Measurements from ENCODE around the gene AK1. TPM values are rescaled to one million over a fixed set of nuclear protein-coding genes. Genes with fewer than 3 reads are reported as not detected.

The AK1 gene
- polyA plus RNA-seq, 1 of the 3 experiments (the other 2 are of a cell fraction) = 125 TPM

- H3F3A ChIP-seq (replicated peaks; ENCODE audit: insufficient read depth) = no peaks in the 10 kb centered on the region
- no peaks in the 10 kb centered on the region for H3K27me3 ChIP-seq (ENCODE audit: insufficient read depth)
- POLR2A ChIA-PET = no interaction called here
- H3K4me1 ChIP-seq (ENCODE audit: control insufficient read depth in 1 of 2, insufficient read depth in 2 of 2, low read depth in 1 of 2, low read length in 1 of 2) = peaks cover 0 to under 1% of the 10 kb centered on the region in 2 experiments; a peak in 1 of 4 replicates
- H4K20me1 ChIP-seq (ENCODE audit: insufficient read depth) = no peaks in the 10 kb centered on the region
- no peak overlapping the region for H3K4me3 ChIP-seq (ENCODE audit: low read depth in 2 of 2, low read length in 1 of 2)
- CTCF ChIA-PET = interaction anchor here (0.8 to 10.6 kb wide), 10 partner anchors 12 to 168 kb away, joined by 3 to 116 read pairs (median 16); partner anchors contain the start of genes CDK9, ENG and TOR2A
- 96% methylated on average over 13 of the region's 18 CpGs for WGBS (ENCODE audit: low lambda C conversion rate)
- no peak for DNase-seq
- no peak overlapping the region for H3K9ac ChIP-seq
- H3K9me2 ChIP-seq = no peaks in the 10 kb centered on the region
- H3K27ac ChIP-seq (ENCODE audit: low read depth in 2 of 2, low read length in 1 of 2) = no peak overlapping the region
- TF ChIP-seq RCOR1 (IDR thresholded peaks at IDR 0.05; ENCODE audit: low read length) = no peak
- H3K4me2 ChIP-seq = no peak overlapping the region
- H3K36me3 ChIP-seq (replicated peaks in 1 of 2; ENCODE audit: control insufficient read depth in 1 of 2, insufficient read depth in 2 of 2, low read length in 1 of 2) = peaks cover 0 to 12% of the 10 kb centered on the region in 2 experiments
- no peak overlapping the region for H2AFZ ChIP-seq (ENCODE audit: low read depth)
- no peaks in the 10 kb centered on the region for H3K9me3 ChIP-seq
- no peaks in the 10 kb centered on the region for H3K79me2 ChIP-seq (ENCODE audit: insufficient read depth)
Observed at GRCh38 chr9:127868278-127868902, 9.1 kb downstream of the AK1 start.

- H2AFZ ChIP-seq (ENCODE audit: low read depth) = no peak overlapping the region
- no peak overlapping the region for H3K27ac ChIP-seq (ENCODE audit: low read depth in 2 of 2, low read length in 1 of 2)
- H3K36me3 ChIP-seq (replicated peaks in 1 of 2; ENCODE audit: control insufficient read depth in 1 of 2, insufficient read depth in 2 of 2, low read length in 1 of 2) = peaks cover 0 to 12% of the 10 kb centered on the region in 2 experiments
- no peak overlapping the region for H3K9ac ChIP-seq
- CTCF ChIA-PET = interaction anchor here (0.8 to 10.6 kb wide), 4 partner anchors 11 to 81 kb away, joined by 3 to 116 read pairs (median 45); partner anchors contain the start of genes CDK9 and ENG
- H3K4me1 ChIP-seq (ENCODE audit: control insufficient read depth in 1 of 2, insufficient read depth in 2 of 2, low read depth in 1 of 2, low read length in 1 of 2) = no peaks in the 10 kb centered on the region; a peak in 1 of 4 replicates
- no peaks in the 10 kb centered on the region for H4K20me1 ChIP-seq (ENCODE audit: insufficient read depth)
- POLR2A ChIA-PET = interaction anchor here (0.7 kb wide), 1 partner anchor 144 kb away, joined by 4 read pairs; no protein-coding TSS in a partner anchor
- TF ChIP-seq GABPA (IDR thresholded peaks at IDR 0.05; ENCODE audit: low read depth) (no peak), SMC3 (IDR thresholded peaks at IDR 0.05; ENCODE audit: low read depth, low read length) (no peak), RCOR1 (IDR thresholded peaks at IDR 0.05; ENCODE audit: low read length) (no peak), TEAD4 (IDR thresholded peaks at IDR 0.05; ENCODE audit: borderline replicate concordance, insufficient read depth) (no peak)
- DNase-seq = no peak
- H3K79me2 ChIP-seq (ENCODE audit: insufficient read depth) = no peaks in the 10 kb centered on the region
- no peaks in the 10 kb centered on the region for H3F3A ChIP-seq (replicated peaks; ENCODE audit: insufficient read depth)
- no peaks in the 10 kb centered on the region for H3K9me3 ChIP-seq
- 93% methylated on average over 27 of the region's 30 CpGs for WGBS (ENCODE audit: low lambda C conversion rate)
- no peak overlapping the region for H3K4me3 ChIP-seq (ENCODE audit: low read depth in 2 of 2, low read length in 1 of 2)
- no peaks in the 10 kb centered on the region for H3K9me2 ChIP-seq
- no peaks in the 10 kb centered on the region for H3K27me3 ChIP-seq (ENCODE audit: insufficient read depth)
- H3K4me2 ChIP-seq = no peak overlapping the region
Observed at GRCh38 chr9:127867356-127868277, 9.9 kb downstream of the AK1 start.

- ChIA-PET POLR2A (interaction anchor here (0.7 kb wide), 1 partner anchor 143 kb away, joined by 4 read pairs; no protein-coding TSS in a partner anchor), CTCF (interaction anchor here (10.6 kb wide), 1 partner anchor 80 kb away, joined by 87 read pairs; the partner anchor contains the start of gene CDK9)
- TF ChIP-seq EP300 (IDR thresholded peaks at IDR 0.05; ENCODE audit: borderline replicate concordance in 1 of 2, low read depth in 1 of 2, low read length in 1 of 2) (no peak), GABPA (IDR thresholded peaks at IDR 0.05; ENCODE audit: low read depth) (no peak), USF2 (IDR thresholded peaks at IDR 0.05; ENCODE audit: borderline replicate concordance, low read depth, low read length) (no peak), MAX (IDR thresholded peaks at IDR 0.05; ENCODE audit: low read depth) (no peak), TEAD4 (IDR thresholded peaks at IDR 0.05; ENCODE audit: borderline replicate concordance, insufficient read depth) (no peak), RAD21 (IDR thresholded peaks at IDR 0.05; ENCODE audit: low read length) (no peak), MEF2A (IDR thresholded peaks at IDR 0.05; ENCODE audit: borderline replicate concordance, low read depth) (no peak), EZH2phosphoT487 (IDR thresholded peaks at IDR 0.05; ENCODE audit: borderline replicate concordance, low read depth) (no peak), JUND (IDR thresholded peaks at IDR 0.05) (no peak), TCF12 (IDR thresholded peaks at IDR 0.05) (no peak), USF1 (IDR thresholded peaks at IDR 0.05; ENCODE audit: borderline replicate concordance, low read depth) (no peak), CTCF (IDR thresholded peaks at IDR 0.05) (no peak), MXI1 (IDR thresholded peaks at IDR 0.05; ENCODE audit: low read depth, low read length) (no peak)
Observed at GRCh38 chr9:127866535-127866934, 10.9 kb downstream of the AK1 start.

More at GRCh38 chr9:127866535-127866934, 10.9 kb downstream of the AK1 start:
- Histone ChIP-seq H3K36me3 (replicated peaks in 1 of 2; ENCODE audit: control insufficient read depth in 1 of 2, insufficient read depth in 2 of 2, low read length in 1 of 2) (peaks cover 0 to 2% of the 10 kb centered on the region in 2 experiments), H3K27ac (ENCODE audit: low read depth in 2 of 2, low read length in 1 of 2) (no peak overlapping the region), H3F3A (replicated peaks; ENCODE audit: insufficient read depth) (no peaks in the 10 kb centered on the region), H3K79me2 (ENCODE audit: insufficient read depth) (no peaks in the 10 kb centered on the region), H3K27me3 (ENCODE audit: insufficient read depth) (no peaks in the 10 kb centered on the region), H3K9me3 (no peaks in the 10 kb centered on the region), H3K9me2 (no peaks in the 10 kb centered on the region), H4K20me1 (ENCODE audit: insufficient read depth) (no peaks in the 10 kb centered on the region), H2AFZ (ENCODE audit: low read depth) (no peak overlapping the region), H3K4me1 (ENCODE audit: control insufficient read depth in 1 of 2, insufficient read depth in 2 of 2, low read depth in 1 of 2, low read length in 1 of 2) (peaks cover 0 to 2% of the 10 kb centered on the region in 2 experiments; a peak in 1 of 4 replicates), H3K4me3 (ENCODE audit: low read depth in 2 of 2, low read length in 1 of 2) (no peak overlapping the region), H3K9ac (no peak overlapping the region), H3K4me2 (no peak overlapping the region)
- 96% methylated on average over 13 of the region's 13 CpGs for WGBS (ENCODE audit: low lambda C conversion rate)
- no peak for DNase-seq
